ENCODE measurements around the gene DYNLT1.
"Not testable (repeated sequence)": the region's sequence is repeated elsewhere in the genome, so short reads cannot be mapped to it uniquely, and the experiment has no call there.

DYNLT1 gene

GRCh38 chr6:158627168-158627939, 17.2 kb downstream of the DYNLT1 start:
- H3K9me3 ChIP-seq (ENCODE audit: control insufficient read depth in 1 of 2, low read length in 2 of 2) = no peaks in the 10 kb centered on the region
- peaks cover 32 to 43% of the 10 kb centered on the region in 2 donors for H3K36me3 ChIP-seq (ENCODE audit: control insufficient read depth in 1 of 2, insufficient read depth in 2 of 2, low read length in 2 of 2)
- H3K27ac ChIP-seq (ENCODE audit: low read length) = no peak overlapping the region
- H3K27me3 ChIP-seq (ENCODE audit: low read depth, low read length) = no peaks in the 10 kb centered on the region
- H3K4me1 ChIP-seq (ENCODE audit: control insufficient read depth in 1 of 2, insufficient read depth in 2 of 2, low read length in 2 of 2) = peaks cover 5 to 9% of the 10 kb centered on the region in 2 donors
- H3K4me3 ChIP-seq (ENCODE audit: low read depth in 1 of 2, low read length in 2 of 2) = no peak overlapping the region

DNA sequence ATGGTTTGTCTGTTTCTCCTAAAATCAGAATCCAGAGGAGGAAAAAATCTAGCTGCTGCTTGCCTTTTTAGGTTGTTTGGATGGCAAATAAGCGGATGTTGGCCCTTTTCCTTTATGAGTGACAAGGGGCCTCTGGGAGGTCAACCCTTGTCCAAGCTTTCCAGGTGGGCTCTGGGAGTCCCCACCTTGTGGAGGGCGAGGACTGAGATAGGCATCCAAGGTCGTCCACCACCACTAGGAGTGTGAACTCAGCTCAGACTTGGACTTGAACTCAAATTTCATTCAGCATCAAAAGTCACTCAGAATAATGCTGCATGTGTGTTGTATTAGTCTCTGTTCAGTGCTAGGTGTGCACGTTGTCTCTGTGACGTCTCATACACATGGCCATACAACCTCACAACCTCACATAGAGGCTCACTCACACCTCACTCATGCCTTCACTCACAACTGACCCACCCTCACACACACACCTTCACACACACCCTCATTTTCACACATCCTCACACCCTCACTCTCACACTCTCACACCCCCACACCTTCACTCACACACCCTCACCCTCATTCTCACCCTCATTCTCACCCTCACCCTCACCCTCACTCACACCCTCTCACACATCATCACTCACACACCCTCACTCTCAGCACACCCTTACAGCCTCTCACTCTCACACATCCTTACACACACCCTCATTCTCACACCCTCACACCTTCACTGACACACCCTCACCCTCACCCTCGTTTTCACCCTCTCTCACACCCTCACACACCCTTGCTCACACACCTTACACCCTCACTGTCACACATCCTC, 18.0 kb downstream of the DYNLT1 start:
- no peak overlapping the region for H3K27ac ChIP-seq (ENCODE audit: low read length)

GRCh38 chr6:158625881-158626305, 18.6 kb downstream of the DYNLT1 start:
- H3K27ac ChIP-seq (ENCODE audit: low read length) = no peak overlapping the region
- no peak overlapping the region for H3K4me3 ChIP-seq (ENCODE audit: low read depth in 1 of 2, low read length in 2 of 2)
- H3K36me3 ChIP-seq (ENCODE audit: control insufficient read depth in 1 of 2, insufficient read depth in 2 of 2, low read length in 2 of 2) = peaks cover 40 to 50% of the 10 kb centered on the region in 2 donors
- H3K9me3 ChIP-seq (ENCODE audit: control insufficient read depth in 1 of 2, low read length in 2 of 2) = no peaks in the 10 kb centered on the region
- no peaks in the 10 kb centered on the region for H3K27me3 ChIP-seq (ENCODE audit: low read depth, low read length)
- H3K4me1 ChIP-seq (ENCODE audit: control insufficient read depth in 1 of 2, insufficient read depth in 2 of 2, low read length in 2 of 2) = peaks cover 0 to 3% of the 10 kb centered on the region in 2 donors

More for the DNA sequence above, 18.0 kb downstream of the DYNLT1 start:
- no peak overlapping the region for H3K4me3 ChIP-seq (ENCODE audit: low read depth in 1 of 2, low read length in 2 of 2)
- peaks cover 2 to 9% of the 10 kb centered on the region in 2 donors for H3K4me1 ChIP-seq (ENCODE audit: control insufficient read depth in 1 of 2, insufficient read depth in 2 of 2, low read length in 2 of 2)
- H3K9me3 ChIP-seq (ENCODE audit: control insufficient read depth in 1 of 2, low read length in 2 of 2) = no peaks in the 10 kb centered on the region
- no peaks in the 10 kb centered on the region for H3K27me3 ChIP-seq (ENCODE audit: low read depth, low read length)
- H3K36me3 ChIP-seq (ENCODE audit: control insufficient read depth in 1 of 2, insufficient read depth in 2 of 2, low read length in 2 of 2) = peaks cover 36 to 43% of the 10 kb centered on the region in 2 donors

DNA sequence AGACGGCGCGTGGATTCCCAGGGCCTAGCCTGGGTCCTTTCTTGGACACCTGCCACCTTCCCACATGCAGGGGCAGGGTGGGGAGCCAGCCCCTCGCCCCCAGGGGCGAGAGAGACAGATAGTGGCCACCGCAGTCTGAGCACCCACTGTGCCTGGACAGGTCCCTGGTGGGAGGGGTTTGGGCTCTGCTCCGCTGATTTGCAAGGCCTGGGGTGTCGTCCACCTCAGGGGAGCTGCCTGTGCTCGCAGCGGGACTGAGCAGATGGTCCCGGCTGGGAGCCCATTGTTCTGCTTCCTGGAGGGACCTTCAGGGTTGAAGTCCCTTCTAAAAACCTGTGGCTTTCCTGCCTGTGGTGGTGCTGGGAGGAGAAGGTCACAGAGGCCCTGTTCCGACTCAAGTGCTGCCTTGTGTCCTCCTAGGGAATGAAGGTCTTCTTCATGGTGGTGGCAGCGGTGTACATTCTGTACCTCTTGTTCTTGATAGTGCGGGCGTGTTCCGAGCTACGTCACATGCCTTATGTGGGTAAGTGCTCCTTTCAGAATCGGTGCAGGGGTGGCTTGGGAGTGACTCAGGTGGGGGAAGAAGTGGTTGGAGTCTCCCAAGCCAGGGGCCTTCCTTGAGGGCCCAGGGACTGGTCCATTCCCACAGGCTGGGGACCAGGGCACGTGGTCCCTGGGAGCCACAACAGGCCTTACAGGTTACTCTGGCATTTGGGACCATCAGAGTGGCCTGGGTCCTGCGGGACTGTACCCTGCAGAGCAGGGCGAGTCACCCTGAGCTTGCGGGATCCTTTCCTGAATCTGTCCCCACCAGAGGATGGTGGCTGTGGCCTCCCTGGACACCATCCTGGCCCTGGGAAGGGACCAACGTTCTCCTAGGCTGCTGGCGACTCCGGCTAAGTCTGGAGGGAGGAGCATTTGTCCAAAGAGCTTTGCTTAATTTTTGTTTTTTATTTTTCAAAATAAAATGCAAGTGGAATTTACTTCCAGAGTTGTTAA, 19.6 kb downstream of the DYNLT1 start:
- Histone ChIP-seq H3K27me3 (ENCODE audit: low read depth, low read length) (no peaks in the 10 kb centered on the region), H3K9me3 (ENCODE audit: control insufficient read depth in 1 of 2, low read length in 2 of 2) (no peaks in the 10 kb centered on the region), H3K27ac (ENCODE audit: low read length) (no peak overlapping the region), H3K36me3 (ENCODE audit: control insufficient read depth in 1 of 2, insufficient read depth in 2 of 2, low read length in 2 of 2) (peaks cover 42 to 59% of the 10 kb centered on the region in 2 donors), H3K4me1 (ENCODE audit: control insufficient read depth in 1 of 2, insufficient read depth in 2 of 2, low read length in 2 of 2) (no peaks in the 10 kb centered on the region), H3K4me3 (ENCODE audit: low read depth in 1 of 2, low read length in 2 of 2) (no peak overlapping the region)

DNA sequence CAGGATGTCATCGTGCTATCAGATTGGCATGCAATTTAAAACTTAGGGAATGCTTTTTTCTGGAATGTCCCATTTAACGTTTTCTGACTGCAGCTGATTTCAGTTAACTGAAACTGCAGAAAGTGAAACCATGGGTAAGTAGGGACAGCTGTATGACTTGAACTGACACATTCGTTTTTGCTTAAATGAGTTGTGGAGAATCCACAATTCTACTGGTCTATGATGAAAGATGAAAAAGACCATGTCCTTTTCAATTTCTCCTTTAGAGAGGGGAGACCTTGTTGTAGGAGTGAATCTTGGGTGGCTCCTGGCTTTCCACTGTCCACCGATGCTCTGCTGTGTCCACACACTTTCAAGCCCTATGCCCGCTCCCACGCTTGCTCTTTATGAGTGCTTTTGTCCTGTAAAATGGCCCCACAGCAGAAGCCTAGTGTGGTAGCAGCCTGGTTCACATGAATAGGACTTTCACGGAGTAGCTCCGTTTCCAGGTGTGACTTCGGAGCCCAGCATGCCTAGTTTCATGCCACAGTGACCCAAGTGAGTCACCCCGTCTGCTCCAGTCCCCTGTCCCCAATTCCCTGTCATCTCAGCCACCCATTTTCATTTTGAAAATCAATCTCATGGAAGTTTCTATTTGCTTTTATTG, 21.9 kb downstream of the DYNLT1 start:
- peaks cover 36 to 46% of the 10 kb centered on the region in 2 donors for H3K36me3 ChIP-seq (ENCODE audit: control insufficient read depth in 1 of 2, insufficient read depth in 2 of 2, low read length in 2 of 2)
- no peaks in the 10 kb centered on the region for H3K27me3 ChIP-seq (ENCODE audit: low read depth, low read length)
- H3K4me3 ChIP-seq (ENCODE audit: low read depth in 1 of 2, low read length in 2 of 2) = no peak overlapping the region
- H3K9me3 ChIP-seq (ENCODE audit: control insufficient read depth in 1 of 2, low read length in 2 of 2) = no peaks in the 10 kb centered on the region
- no peaks in the 10 kb centered on the region for H3K4me1 ChIP-seq (ENCODE audit: control insufficient read depth in 1 of 2, insufficient read depth in 2 of 2, low read length in 2 of 2)
- no peak overlapping the region for H3K27ac ChIP-seq (ENCODE audit: low read length)

DNA sequence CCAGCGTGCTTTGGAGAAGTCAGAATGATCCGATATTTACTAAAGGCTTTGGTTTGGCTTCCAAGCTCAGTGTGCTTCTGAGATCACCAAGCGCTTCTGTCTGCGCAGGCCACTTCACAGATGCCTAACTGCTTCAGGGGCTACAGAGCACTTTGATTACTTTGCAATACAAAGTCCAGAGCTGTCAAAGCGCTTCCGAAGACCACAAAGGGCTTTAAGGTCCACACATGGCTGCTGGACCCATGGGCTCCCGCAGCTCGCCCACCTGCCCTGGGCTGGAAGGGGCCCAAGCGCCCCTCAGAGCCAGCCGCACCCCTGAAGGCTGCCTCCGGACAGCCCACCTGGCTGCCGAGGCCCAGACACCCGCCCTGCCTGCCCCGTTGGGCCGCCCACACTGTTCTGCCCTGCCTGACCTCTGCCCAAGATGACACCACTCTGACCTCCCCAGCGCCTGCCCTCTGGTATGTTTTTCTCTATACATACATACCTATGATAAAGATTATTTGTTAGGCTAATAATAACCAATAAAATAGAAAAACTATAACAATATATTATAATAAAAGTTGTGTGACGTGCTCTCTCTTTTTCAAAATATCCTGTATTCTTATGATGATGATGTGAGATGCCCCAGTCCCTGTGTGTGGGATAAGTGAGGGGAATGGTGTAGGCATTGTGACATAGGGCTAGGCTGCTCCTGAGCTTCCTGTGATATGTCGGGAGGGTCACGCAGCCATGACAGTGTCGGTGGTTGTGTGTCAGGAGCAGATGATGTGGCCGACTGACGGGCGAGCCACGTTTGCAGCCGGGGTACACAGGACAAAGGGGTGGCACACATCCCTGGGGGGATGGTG, 22.6 kb downstream of the DYNLT1 start:
- H3K4me1 ChIP-seq (ENCODE audit: control insufficient read depth in 1 of 2, insufficient read depth in 2 of 2, low read length in 2 of 2) = no peaks in the 10 kb centered on the region
- no peak overlapping the region for H3K4me3 ChIP-seq (ENCODE audit: low read depth in 1 of 2, low read length in 2 of 2)
- no peaks in the 10 kb centered on the region for H3K27me3 ChIP-seq (ENCODE audit: low read depth, low read length)
- peaks cover 33 to 42% of the 10 kb centered on the region in 2 donors for H3K36me3 ChIP-seq (ENCODE audit: control insufficient read depth in 1 of 2, insufficient read depth in 2 of 2, low read length in 2 of 2)
- no peaks in the 10 kb centered on the region for H3K9me3 ChIP-seq (ENCODE audit: control insufficient read depth in 1 of 2, low read length in 2 of 2)
- H3K27ac ChIP-seq (ENCODE audit: low read length) = no peak overlapping the region

DNA sequence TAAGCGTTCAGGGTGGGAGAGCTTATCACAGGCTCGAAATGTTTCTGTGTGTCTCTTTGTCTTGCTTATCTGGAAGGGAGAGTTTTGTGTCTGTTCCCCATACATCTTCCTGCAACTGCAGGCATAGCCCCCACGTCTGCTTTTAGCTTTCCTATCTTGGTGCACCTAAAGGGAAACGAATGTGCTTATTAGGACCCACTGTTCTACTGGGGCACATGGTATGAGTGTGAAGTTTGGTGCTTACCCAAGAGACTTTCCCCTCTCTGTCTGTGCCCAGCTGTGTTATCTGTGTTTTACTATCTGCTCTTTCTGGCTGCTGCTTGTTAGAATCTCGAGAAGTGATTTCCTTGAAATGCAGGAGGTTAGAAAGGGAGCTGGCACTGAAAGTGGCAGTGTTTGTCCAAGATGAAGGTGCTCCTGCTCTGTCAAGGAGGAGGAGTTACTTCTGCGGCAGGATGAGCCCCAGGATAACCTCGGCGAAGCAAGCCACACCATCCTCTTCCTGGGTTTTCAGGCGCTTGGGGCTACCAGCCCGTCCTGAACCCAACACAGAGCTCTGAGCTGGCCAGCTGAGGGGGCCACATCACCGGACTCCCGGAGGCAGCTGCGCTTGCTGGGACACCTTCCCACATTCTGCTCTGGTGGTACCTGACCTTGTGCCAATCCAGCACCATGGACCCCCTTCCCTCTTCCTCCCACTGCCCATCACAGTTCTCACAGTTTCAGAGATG, 23.4 kb downstream of the DYNLT1 start:
- Histone ChIP-seq H3K36me3 (ENCODE audit: control insufficient read depth in 1 of 2, insufficient read depth in 2 of 2, low read length in 2 of 2) (peaks cover 27 to 35% of the 10 kb centered on the region in 2 donors), H3K9me3 (ENCODE audit: control insufficient read depth in 1 of 2, low read length in 2 of 2) (no peaks in the 10 kb centered on the region), H3K4me3 (ENCODE audit: low read depth in 1 of 2, low read length in 2 of 2) (no peak overlapping the region), H3K27ac (ENCODE audit: low read length) (no peak overlapping the region), H3K4me1 (ENCODE audit: control insufficient read depth in 1 of 2, insufficient read depth in 2 of 2, low read length in 2 of 2) (no peaks in the 10 kb centered on the region), H3K27me3 (ENCODE audit: low read depth, low read length) (no peaks in the 10 kb centered on the region)

GRCh38 chr6:158619922-158620801, 24.4 kb downstream of the DYNLT1 start:
- H3K27me3 ChIP-seq (ENCODE audit: low read depth, low read length) = no peaks in the 10 kb centered on the region
- no peaks in the 10 kb centered on the region for H3K9me3 ChIP-seq (ENCODE audit: control insufficient read depth in 1 of 2, low read length in 2 of 2)
- no peaks in the 10 kb centered on the region for H3K4me1 ChIP-seq (ENCODE audit: control insufficient read depth in 1 of 2, insufficient read depth in 2 of 2, low read length in 2 of 2)
- no peak overlapping the region for H3K27ac ChIP-seq (ENCODE audit: low read length)
- H3K4me3 ChIP-seq (ENCODE audit: low read depth in 1 of 2, low read length in 2 of 2) = no peak overlapping the region
- peaks cover 20 to 26% of the 10 kb centered on the region in 2 donors for H3K36me3 ChIP-seq (ENCODE audit: control insufficient read depth in 1 of 2, insufficient read depth in 2 of 2, low read length in 2 of 2)

GRCh38 chr6:158618289-158618688, 26.3 kb downstream of the DYNLT1 start:
- not testable (repeated sequence) for H3K27me3 ChIP-seq (ENCODE audit: low read depth, low read length); H3K4me3 ChIP-seq (ENCODE audit: low read depth in 1 of 2, low read length in 2 of 2); H3K9me3 ChIP-seq (ENCODE audit: control insufficient read depth in 1 of 2, low read length in 2 of 2); H3K4me1 ChIP-seq (ENCODE audit: control insufficient read depth in 1 of 2, insufficient read depth in 2 of 2, low read length in 2 of 2); H3K27ac ChIP-seq (ENCODE audit: low read length)
- H3K36me3 ChIP-seq (ENCODE audit: control insufficient read depth in 1 of 2, insufficient read depth in 2 of 2, low read length in 2 of 2) = peaks cover 16 to 21% of the 10 kb centered on the region in 2 donors
